ENCODE results near the gene SYNPR.

Gene SYNPR

GRCh38 chr3:63482341-63482740 lies 204.2 kb downstream of the SYNPR start:
- Histone ChIP-seq H3K27ac (ENCODE audit: low read depth, low read length) (no peak overlapping the region), H3K4me2 (ENCODE audit: low read length) (no peak overlapping the region), H3K36me3 (ENCODE audit: control insufficient read depth, low read length) (no peaks in the 10 kb centered on the region), H4K20me1 (ENCODE audit: control insufficient read depth, insufficient read depth, low read depth, low read length) (no peaks in the 10 kb centered on the region), H3K79me2 (ENCODE audit: control insufficient read depth, low read length) (no peaks in the 10 kb centered on the region), H3K4me1 (ENCODE audit: control insufficient read depth, low read length) (no peaks in the 10 kb centered on the region), H3K27me3 (ENCODE audit: control insufficient read depth, low read length) (no peaks in the 10 kb centered on the region), H3K9me3 (ENCODE audit: control insufficient read depth, insufficient read depth, low read length) (no peaks in the 10 kb centered on the region), H3F3A (ENCODE audit: control insufficient read depth, insufficient read depth) (no peaks in the 10 kb centered on the region), H3K9me2 (replicated peaks; ENCODE audit: control insufficient read depth, low read length) (no peaks in the 10 kb centered on the region), H3K4me3 (ENCODE audit: low read length) (no peak overlapping the region)
- TF ChIP-seq, protein P1, sequence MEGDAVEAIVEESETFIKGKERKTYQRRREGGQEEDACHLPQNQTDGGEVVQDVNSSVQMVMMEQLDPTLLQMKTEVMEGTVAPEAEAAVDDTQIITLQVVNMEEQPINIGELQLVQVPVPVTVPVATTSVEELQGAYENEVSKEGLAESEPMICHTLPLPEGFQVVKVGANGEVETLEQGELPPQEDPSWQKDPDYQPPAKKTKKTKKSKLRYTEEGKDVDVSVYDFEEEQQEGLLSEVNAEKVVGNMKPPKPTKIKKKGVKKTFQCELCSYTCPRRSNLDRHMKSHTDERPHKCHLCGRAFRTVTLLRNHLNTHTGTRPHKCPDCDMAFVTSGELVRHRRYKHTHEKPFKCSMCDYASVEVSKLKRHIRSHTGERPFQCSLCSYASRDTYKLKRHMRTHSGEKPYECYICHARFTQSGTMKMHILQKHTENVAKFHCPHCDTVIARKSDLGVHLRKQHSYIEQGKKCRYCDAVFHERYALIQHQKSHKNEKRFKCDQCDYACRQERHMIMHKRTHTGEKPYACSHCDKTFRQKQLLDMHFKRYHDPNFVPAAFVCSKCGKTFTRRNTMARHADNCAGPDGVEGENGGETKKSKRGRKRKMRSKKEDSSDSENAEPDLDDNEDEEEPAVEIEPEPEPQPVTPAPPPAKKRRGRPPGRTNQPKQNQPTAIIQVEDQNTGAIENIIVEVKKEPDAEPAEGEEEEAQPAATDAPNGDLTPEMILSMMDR (IDR thresholded peaks at IDR 0.05; ENCODE audit: low read depth, low read length, poor library complexity, severe bottlenecking), result no peak
- TF ChIP-seq EZH2phosphoT487 (IDR thresholded peaks at IDR 0.05; ENCODE audit: borderline replicate concordance, low read length), result no peak

DNA sequence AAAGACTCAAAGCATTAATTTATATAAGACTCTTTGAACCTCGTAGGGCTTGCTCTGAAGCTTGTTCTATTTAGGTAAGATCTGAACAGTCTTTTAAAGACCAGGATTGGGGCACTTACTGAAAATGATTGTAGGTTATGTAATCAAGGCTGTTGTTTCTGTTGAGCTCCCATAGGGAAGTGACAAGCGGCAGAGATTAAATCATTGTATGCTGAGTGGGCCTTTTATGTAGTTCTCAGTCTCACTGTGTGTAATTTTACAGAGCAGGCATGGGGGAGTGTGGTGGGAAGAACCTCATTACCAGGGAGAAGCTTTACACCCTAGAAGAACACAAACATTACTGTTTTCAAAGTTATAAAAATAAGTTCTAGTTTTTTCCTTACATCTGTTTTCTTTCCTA lies 214.4 kb downstream of the SYNPR start:
- Histone ChIP-seq H3K79me2 (ENCODE audit: control insufficient read depth, low read length) (no peaks in the 10 kb centered on the region), H3K27ac (ENCODE audit: low read depth, low read length) (no peak overlapping the region), H3K4me3 (ENCODE audit: low read length) (no peak overlapping the region), H3K4me1 (ENCODE audit: control insufficient read depth, low read length) (no peaks in the 10 kb centered on the region), H3K36me3 (ENCODE audit: control insufficient read depth, low read length) (no peaks in the 10 kb centered on the region), H3K27me3 (ENCODE audit: control insufficient read depth, low read length) (no peaks in the 10 kb centered on the region; the same call in 1 of the 2 replicates), H3K9me3 (ENCODE audit: control insufficient read depth, insufficient read depth, low read length) (no peaks in the 10 kb centered on the region), H3K9me2 (replicated peaks; ENCODE audit: control insufficient read depth, low read length) (no peaks in the 10 kb centered on the region), H3F3A (ENCODE audit: control insufficient read depth, insufficient read depth) (no peaks in the 10 kb centered on the region), H3K4me2 (ENCODE audit: low read length) (no peak overlapping the region), H4K20me1 (ENCODE audit: control insufficient read depth, insufficient read depth, low read depth, low read length) (no peaks in the 10 kb centered on the region)
- TF ChIP-seq, protein P1 (IDR thresholded peaks at IDR 0.05; ENCODE audit: low read depth, low read length, poor library complexity, severe bottlenecking), result no peak
- TF ChIP-seq EZH2phosphoT487 (IDR thresholded peaks at IDR 0.05; ENCODE audit: borderline replicate concordance, low read length), result no peak

GRCh38 chr3:63493101-63493500 lies 215.0 kb downstream of the SYNPR start:
- H3K4me1 ChIP-seq (ENCODE audit: control insufficient read depth, low read length), result no peaks in the 10 kb centered on the region
- H3F3A ChIP-seq (ENCODE audit: control insufficient read depth, insufficient read depth), result no peaks in the 10 kb centered on the region
- H4K20me1 ChIP-seq (ENCODE audit: control insufficient read depth, insufficient read depth, low read depth, low read length), result no peaks in the 10 kb centered on the region
- no peak overlapping the region for H3K4me3 ChIP-seq (ENCODE audit: low read length)
- H3K36me3 ChIP-seq (ENCODE audit: control insufficient read depth, low read length), result no peaks in the 10 kb centered on the region
- H3K27ac ChIP-seq (ENCODE audit: low read depth, low read length), result no peak overlapping the region
- H3K4me2 ChIP-seq (ENCODE audit: low read length), result no peak overlapping the region
- no peaks in the 10 kb centered on the region for H3K79me2 ChIP-seq (ENCODE audit: control insufficient read depth, low read length)
- H3K9me3 ChIP-seq (ENCODE audit: control insufficient read depth, insufficient read depth, low read length), result no peaks in the 10 kb centered on the region
- TF ChIP-seq EZH2phosphoT487 (IDR thresholded peaks at IDR 0.05; ENCODE audit: borderline replicate concordance, low read length), result no peak
- no peaks in the 10 kb centered on the region; the same call in 1 of the 2 replicates for H3K27me3 ChIP-seq (ENCODE audit: control insufficient read depth, low read length)
- H3K9me2 ChIP-seq (replicated peaks; ENCODE audit: control insufficient read depth, low read length), result no peaks in the 10 kb centered on the region

DNA sequence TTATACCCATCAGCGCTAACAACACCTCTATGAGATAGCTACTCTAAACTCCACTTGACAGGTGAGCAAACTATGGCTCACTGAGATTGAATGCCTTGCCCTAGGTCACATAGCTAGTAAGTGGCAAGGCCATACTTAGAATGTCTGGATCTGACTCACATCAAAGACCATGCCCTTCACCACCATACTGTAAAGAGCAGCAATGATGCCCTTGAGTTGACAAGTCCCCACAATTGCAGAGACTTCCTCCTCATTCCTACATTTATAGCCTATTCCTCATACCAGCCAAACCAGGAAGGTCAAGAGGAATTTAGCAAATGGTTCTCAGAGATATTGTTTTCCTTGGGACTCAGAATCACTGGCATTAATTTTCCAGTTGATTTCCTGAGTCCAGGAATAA lies 216.5 kb downstream of the SYNPR start:
- no peaks in the 10 kb centered on the region for H3K36me3 ChIP-seq (ENCODE audit: control insufficient read depth, low read length)
- no peaks in the 10 kb centered on the region for H3K9me3 ChIP-seq (ENCODE audit: control insufficient read depth, insufficient read depth, low read length)
- H4K20me1 ChIP-seq (ENCODE audit: control insufficient read depth, insufficient read depth, low read depth, low read length), result no peaks in the 10 kb centered on the region

More for the DNA sequence above, 216.5 kb downstream of the SYNPR start:
- Histone ChIP-seq H3K4me3 (ENCODE audit: low read length) (no peak overlapping the region), H3K4me1 (ENCODE audit: control insufficient read depth, low read length) (no peaks in the 10 kb centered on the region), H3K4me2 (ENCODE audit: low read length) (no peak overlapping the region), H3K79me2 (ENCODE audit: control insufficient read depth, low read length) (no peaks in the 10 kb centered on the region), H3K27ac (ENCODE audit: low read depth, low read length) (no peak overlapping the region), H3K27me3 (ENCODE audit: control insufficient read depth, low read length) (no peaks in the 10 kb centered on the region; the same call in 1 of the 2 replicates), H3K9me2 (replicated peaks; ENCODE audit: control insufficient read depth, low read length) (no peaks in the 10 kb centered on the region), H3F3A (ENCODE audit: control insufficient read depth, insufficient read depth) (no peaks in the 10 kb centered on the region)
- TF ChIP-seq, protein P1 (IDR thresholded peaks at IDR 0.05; ENCODE audit: low read depth, low read length, poor library complexity, severe bottlenecking), result no peak
- no peak for TF ChIP-seq EZH2phosphoT487 (IDR thresholded peaks at IDR 0.05; ENCODE audit: borderline replicate concordance, low read length)
